K562 (cell line): ENCODE data around the gene TMEM63A. TPM values are rescaled to one million over a fixed set of nuclear protein-coding genes. Genes with fewer than 3 reads are reported as not detected.
"Not testable (repeated sequence)": the region's sequence is repeated elsewhere in the genome, so short reads cannot be mapped to it uniquely, and the experiment has no call there.

ENCODE experiments used
- ATAC-seq: fragments of 200-7000 bp; cut with Tn5 transposase; 3 replicates; pipeline ENCODE4 v1.9.1; 2020; ENCODE audit warnings: moderate library complexity
- BruUV-seq: library from RNA; stranded (reverse); fragments of 400-500 nt; replicated peaks from 2 replicates; lab custom pipeline; 2021; lab: Mats Ljungman, UMichigan
- CTCF ChIA-PET: fragments of 300-600 bp; formaldehyde crosslinking; extraction: SDS; loops from one replicate; lab custom pipeline; 2021; ENCODE audit warnings: low intra/inter-chr PET ratio; lab: Yijun Ruan, JAX
- POLR2A ChIA-PET: fragments of 300-600, 350-650 bp; sonication (Branson Sonifier 250); formaldehyde crosslinking; extraction: SDS; loops from one replicate; lab custom pipeline; 2021; ENCODE audit warnings: antibody characterized with exemption, inconsistent platforms; lab: Yijun Ruan, JAX
- DNase-seq, 4 experiments: peaks; one replicate each; pipeline versions ENCODE4 v3.0.0 to v3.0.0-alpha.2; 2011 to 2018; ENCODE audit warnings: low spot score in 3 of 4, mixed read lengths in 3 of 4; ENCODE audit errors: extremely low read depth in 1 of 4
- FAIRE-seq: peaks from 2 replicates; lab custom pipeline; 2011; peaks lifted over from hg19 to GRCh38; lab: Jason Lieb, UNC
- H2AFZ ChIP-seq: 2 replicates; pipeline ENCODE4 v1.6.0; 2011; ENCODE audit warnings: low read depth, low read length, control low read depth, inconsistent platforms
- H3K27ac ChIP-seq: fragments of 200-600 bp; 3 replicates; pipeline ENCODE4 v1.8.0; 2011; ENCODE audit warnings: low read depth, mild to moderate bottlenecking, control low read depth, inconsistent platforms, low read length, moderate library complexity, mixed read lengths; ENCODE audit errors: extremely low read depth
- H3K27me3 ChIP-seq, 2 experiments: fragments of 300-600 bp in 1 of 2; 2 replicates in 1 of 2; 3 replicates in 1 of 2; pipeline versions ENCODE4 v1.6.0 to v1.8.0; 2011; ENCODE audit warnings: inconsistent platforms in 2 of 2, low read length in 2 of 2, mild to moderate bottlenecking in 1 of 2, mixed read lengths in 1 of 2, moderate library complexity in 1 of 2; ENCODE audit not compliant: control insufficient read depth in 2 of 2, insufficient read depth in 2 of 2
- H3K36me3 ChIP-seq: fragments of 300-600 bp; 3 replicates; pipeline ENCODE4 v1.8.0; 2011; ENCODE audit warnings: mild to moderate bottlenecking, low read length, inconsistent platforms; ENCODE audit not compliant: control insufficient read depth, insufficient read depth
- H3K4me1 ChIP-seq, 2 experiments: fragments of 200-600 bp in 1 of 2; replicated peaks in 1 of 2; 2 replicates in 1 of 2; 3 replicates in 1 of 2; pipeline versions ENCODE4 v1.5.1 to v1.8.0; 2011; ENCODE audit warnings: inconsistent platforms in 2 of 2, low read length in 2 of 2, mild to moderate bottlenecking in 1 of 2, mixed read lengths in 1 of 2, moderate library complexity in 1 of 2; ENCODE audit not compliant: control insufficient read depth in 2 of 2, insufficient read depth in 2 of 2
- H3K4me2 ChIP-seq: 2 replicates; pipeline ENCODE4 v1.6.1; 2011; ENCODE audit warnings: low read length, control low read depth, inconsistent platforms, mixed read lengths; ENCODE audit not compliant: insufficient read depth
- H3K4me3 ChIP-seq: fragments of 200-600 bp; sonication (generic), shearing (Covaris generic); 2 replicates; pipeline ENCODE4 v1.5.1; 2016; ENCODE audit warnings: control low read depth, inconsistent platforms
- H3K79me2 ChIP-seq: fragments of 200-600 bp; 3 replicates; pipeline ENCODE4 v1.8.0; 2011; ENCODE audit warnings: low read length, inconsistent platforms; ENCODE audit not compliant: control insufficient read depth, insufficient read depth
- H3K9ac ChIP-seq, 2 experiments: 2 replicates each; pipeline versions ENCODE4 v1.6.0 to v1.6.1; 2011; ENCODE audit warnings: low read depth in 2 of 2, low read length in 2 of 2, control low read depth in 1 of 2, inconsistent platforms in 1 of 2, mild to moderate bottlenecking in 1 of 2, mixed read lengths in 1 of 2; ENCODE audit not compliant: insufficient read depth in 1 of 2
- H3K9me1 ChIP-seq: one replicate; pipeline ENCODE4 v1.6.0; 2011; ENCODE audit warnings: inconsistent platforms, mild to moderate bottlenecking, low read length, moderate library complexity; ENCODE audit not compliant: control insufficient read depth, insufficient read depth
- H3K9me3 ChIP-seq: replicated peaks from 2 replicates; pipeline ENCODE4 v1.5.1; 2011; ENCODE audit warnings: low read depth, low read length, inconsistent platforms; ENCODE audit not compliant: control insufficient read depth, insufficient read depth
- H4K20me1 ChIP-seq: replicated peaks from 2 replicates; pipeline ENCODE4 v1.6.1; 2011; ENCODE audit warnings: low read length, inconsistent platforms, mixed read lengths; ENCODE audit not compliant: control insufficient read depth, insufficient read depth
- CHD2 ChIP-seq: IDR thresholded peaks from 2 replicates; pipeline ENCODE4 v1.6.1; 2011; ENCODE audit warnings: low read depth, low read length
- MEIS2 ChIP-seq: fragments of 450-650 bp; IDR thresholded peaks from 2 replicates; pipeline ENCODE4 v1.6.1; 2014; ENCODE audit warnings: mild to moderate bottlenecking; ENCODE audit not compliant: partially characterized antibody
- ZNF696 ChIP-seq: fragments of 250-450 bp; sonication (Bioruptor Pico); conservative IDR thresholded peaks from 2 replicates; pipeline ENCODE4 v1.4.0; 2020; ENCODE audit warnings: mild to moderate bottlenecking, moderate library complexity
- WGBS: fragments of 100-300 bp; shearing (Covaris generic); methylation state at CpG from one replicate; pipeline ENCODE4 v1.1.6; 2016; ENCODE audit warnings: low coverage, mixed read lengths; ENCODE audit not compliant: insufficient coverage; ENCODE audit errors: missing lambda C conversion rate; 5-methylcytosine and 5-hydroxymethylcytosine counted together
- in situ Hi-C: fragments of 300-500 bp; cut with MboI; formaldehyde crosslinking; loops from 4 replicates; pipeline ENCODE4 v1.15.0; 2018; ENCODE audit warnings: inconsistent platforms, mixed read lengths
- intact Hi-C: fragments of 100-400 bp; cut with micrococcal nuclease; formaldehyde crosslinking; loops from 2 replicates; pipeline ENCODE4 v1.14.2; 2022
- polyA plus RNA-seq, 8 experiments: library from polyadenylated mRNA; depleted of rRNA in 4 of 8; stranded (reverse) in 5 of 8; unstranded in 3 of 8; fragments of >200 nt; fragmentation: Nextera tagmentation in 2 of 8; fragmentation: Illumina TruSeq in 1 of 8; extraction: Ambion mirVana in 2 of 8; extraction: Trizol in 1 of 8; gene quantifications; 2 replicates each; pipeline versions ENCODE4 v1.2.1 to v1.2.3, GENCODE V29; 2011 to 2014; ENCODE audit warnings: inconsistent platforms in 1 of 8, missing spikeins in 1 of 8
- total RNA-seq, 7 experiments: library from RNA; depleted of rRNA in 6 of 7; stranded (reverse); fragments of >200 nt in 6 of 7; fragmentation: Illumina TruSeq in 2 of 7; extraction: Trizol in 2 of 7; gene quantifications; 2 replicates each; pipeline versions ENCODE4 v1.2.1 to v1.2.3, GENCODE V29; 2011 to 2021; ENCODE audit warnings: low replicate concordance in 1 of 7
- TF ChIP-seq, protein P1 (sequence below): fragments of 450-650 bp; IDR thresholded peaks from 2 replicates; pipeline ENCODE4 v1.6.1; 2018; ENCODE audit not compliant: partially characterized antibody
- TF ChIP-seq, protein P2 (sequence below): fragments of 450-650 bp; formaldehyde crosslinking; IDR thresholded peaks from 2 replicates; pipeline ENCODE4 v1.4.0; 2022; ENCODE audit warnings: missing genetic modification characterization
- TF ChIP-seq, protein P3 (sequence below): fragments of 450-650 bp; conservative IDR thresholded peaks from 2 replicates; pipeline ENCODE4 v1.6.1; 2016; ENCODE audit warnings: missing genetic modification characterization, low read depth, mild to moderate bottlenecking, control low read depth, missing compliant biosample characterization

Gene TMEM63A
- total and polyA plus RNA-seq, 9 of the 15 experiments (the other 6 are each of a cell fraction or from before 2014, with no cell fraction given) = 2.0 to 54.6 (median 17.5) TPM

DNA sequence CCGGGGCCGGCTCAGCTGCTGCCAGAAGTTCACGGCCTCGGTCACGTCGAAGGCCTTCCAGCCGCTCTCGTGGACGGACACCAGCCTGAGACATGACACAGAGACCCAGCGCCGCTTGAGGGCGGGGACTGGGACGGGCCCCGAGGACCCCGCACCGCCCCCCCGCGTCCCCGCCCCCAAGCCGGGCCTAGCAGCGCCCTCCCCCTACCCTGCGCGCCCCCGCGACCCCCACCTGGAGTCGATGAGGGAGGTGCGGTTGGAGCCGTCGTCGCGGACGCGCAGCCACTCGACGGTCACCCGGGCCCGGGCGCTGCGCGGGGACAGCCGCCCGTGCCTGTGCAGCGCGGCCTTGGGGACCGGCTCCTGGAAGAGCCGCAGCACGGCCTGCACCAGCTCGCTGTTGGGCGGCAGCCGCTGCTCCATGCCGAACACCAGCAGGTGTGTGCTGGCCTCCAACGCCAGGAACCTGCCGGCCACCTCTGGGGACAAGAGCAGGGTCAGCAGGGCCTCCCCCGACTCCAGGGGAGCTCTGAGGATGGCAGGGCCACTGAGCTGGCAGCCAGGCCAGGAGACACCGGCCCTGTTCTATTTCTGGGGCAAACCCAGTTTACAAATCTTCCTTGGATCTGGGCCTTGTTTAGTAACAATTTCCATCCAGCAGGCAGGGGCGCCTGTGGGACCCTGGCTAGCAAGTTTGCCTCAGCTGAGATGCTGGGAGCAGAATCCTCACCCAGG, 5.5 kb upstream of the TMEM63A start:
- FAIRE-seq, H3K4me2 ChIP-seq, H4K20me1 ChIP-seq, DNase-seq, H3K36me3 ChIP-seq, H3K27ac ChIP-seq, H3K9ac ChIP-seq, H2AFZ ChIP-seq, BruUV-seq, POLR2A ChIA-PET, H3K79me2 ChIP-seq, H3K9me1 ChIP-seq, in situ Hi-C loops, CTCF ChIA-PET, H3K9me3 ChIP-seq, H3K4me3 ChIP-seq, ATAC-seq, intact Hi-C loops, H3K27me3 ChIP-seq: not testable (repeated sequence)
- WGBS = 67% methylated on average over 4 of the region's 56 CpGs
- peaks cover 0 to 40% of the 10 kb centered on the region in 2 experiments; a peak in 3 of 5 replicates for H3K4me1 ChIP-seq

DNA sequence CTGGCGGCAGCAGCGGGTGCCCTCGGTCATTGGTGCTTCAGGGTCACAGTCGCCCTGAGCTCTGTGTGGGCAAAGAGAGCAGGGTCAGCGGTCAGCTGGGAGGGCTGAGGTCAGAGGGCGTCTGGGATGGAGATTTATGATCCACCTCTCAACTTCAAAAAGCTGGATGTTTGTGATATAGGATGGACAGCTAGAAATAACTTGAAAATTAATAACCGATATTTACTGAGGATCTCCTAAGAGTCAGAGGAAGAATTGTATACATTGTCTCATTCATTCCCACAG, 4.8 kb upstream of the TMEM63A start:
- ChIA-PET POLR2A (interaction anchor here (0.7 kb wide), 1 partner anchor 388 kb away, joined by 3 read pairs; no protein-coding TSS in a partner anchor), CTCF (no interaction called here)

More for the DNA sequence above, 4.8 kb upstream of the TMEM63A start:
- Histone ChIP-seq H3K9me3 (no peaks in the 10 kb centered on the region), H3K27me3 (no peaks in the 10 kb centered on the region), H2AFZ (no peak overlapping the region), H3K9me1 (peaks cover 3% of the 10 kb centered on the region), H3K36me3 (no peaks in the 10 kb centered on the region), H3K4me2 (no peak overlapping the region), H3K4me3 (no peak overlapping the region), H4K20me1 (no peaks in the 10 kb centered on the region), H3K4me1 (peaks cover 0 to 47% of the 10 kb centered on the region in 2 experiments; a peak in 3 of 5 replicates), H3K9ac (no peak overlapping the region), H3K79me2 (peaks cover 12% of the 10 kb centered on the region), H3K27ac (no peak overlapping the region)
- TF ChIP-seq, protein P1, sequence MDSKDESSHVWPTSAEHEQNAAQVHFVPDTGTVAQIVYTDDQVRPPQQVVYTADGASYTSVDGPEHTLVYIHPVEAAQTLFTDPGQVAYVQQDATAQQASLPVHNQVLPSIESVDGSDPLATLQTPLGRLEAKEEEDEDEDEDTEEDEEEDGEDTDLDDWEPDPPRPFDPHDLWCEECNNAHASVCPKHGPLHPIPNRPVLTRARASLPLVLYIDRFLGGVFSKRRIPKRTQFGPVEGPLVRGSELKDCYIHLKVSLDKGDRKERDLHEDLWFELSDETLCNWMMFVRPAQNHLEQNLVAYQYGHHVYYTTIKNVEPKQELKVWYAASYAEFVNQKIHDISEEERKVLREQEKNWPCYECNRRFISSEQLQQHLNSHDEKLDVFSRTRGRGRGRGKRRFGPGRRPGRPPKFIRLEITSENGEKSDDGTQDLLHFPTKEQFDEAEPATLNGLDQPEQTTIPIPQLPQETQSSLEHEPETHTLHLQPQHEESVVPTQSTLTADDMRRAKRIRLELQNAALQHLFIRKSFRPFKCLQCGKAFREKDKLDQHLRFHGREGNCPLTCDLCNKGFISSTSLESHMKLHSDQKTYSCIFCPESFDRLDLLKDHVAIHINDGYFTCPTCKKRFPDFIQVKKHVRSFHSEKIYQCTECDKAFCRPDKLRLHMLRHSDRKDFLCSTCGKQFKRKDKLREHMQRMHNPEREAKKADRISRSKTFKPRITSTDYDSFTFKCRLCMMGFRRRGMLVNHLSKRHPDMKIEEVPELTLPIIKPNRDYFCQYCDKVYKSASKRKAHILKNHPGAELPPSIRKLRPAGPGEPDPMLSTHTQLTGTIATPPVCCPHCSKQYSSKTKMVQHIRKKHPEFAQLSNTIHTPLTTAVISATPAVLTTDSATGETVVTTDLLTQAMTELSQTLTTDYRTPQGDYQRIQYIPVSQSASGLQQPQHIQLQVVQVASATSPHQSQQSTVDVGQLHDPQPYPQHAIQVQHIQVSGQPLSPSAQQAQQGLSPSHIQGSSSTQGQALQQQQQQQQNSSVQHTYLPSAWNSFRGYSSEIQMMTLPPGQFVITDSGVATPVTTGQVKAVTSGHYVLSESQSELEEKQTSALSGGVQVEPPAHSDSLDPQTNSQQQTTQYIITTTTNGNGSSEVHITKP = no peak
- peak; percentile 7 for TF ChIP-seq MEIS2
- TF ChIP-seq, protein P2, sequence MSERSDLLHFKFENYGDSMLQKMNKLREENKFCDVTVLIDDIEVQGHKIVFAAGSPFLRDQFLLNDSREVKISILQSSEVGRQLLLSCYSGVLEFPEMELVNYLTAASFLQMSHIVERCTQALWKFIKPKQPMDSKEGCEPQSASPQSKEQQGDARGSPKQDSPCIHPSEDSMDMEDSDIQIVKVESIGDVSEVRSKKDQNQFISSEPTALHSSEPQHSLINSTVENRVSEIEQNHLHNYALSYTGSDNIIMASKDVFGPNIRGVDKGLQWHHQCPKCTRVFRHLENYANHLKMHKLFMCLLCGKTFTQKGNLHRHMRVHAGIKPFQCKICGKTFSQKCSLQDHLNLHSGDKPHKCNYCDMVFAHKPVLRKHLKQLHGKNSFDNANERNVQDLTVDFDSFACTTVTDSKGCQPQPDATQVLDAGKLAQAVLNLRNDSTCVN (CRISPR knock-in tag) = no peak
- TF ChIP-seq, protein P3, sequence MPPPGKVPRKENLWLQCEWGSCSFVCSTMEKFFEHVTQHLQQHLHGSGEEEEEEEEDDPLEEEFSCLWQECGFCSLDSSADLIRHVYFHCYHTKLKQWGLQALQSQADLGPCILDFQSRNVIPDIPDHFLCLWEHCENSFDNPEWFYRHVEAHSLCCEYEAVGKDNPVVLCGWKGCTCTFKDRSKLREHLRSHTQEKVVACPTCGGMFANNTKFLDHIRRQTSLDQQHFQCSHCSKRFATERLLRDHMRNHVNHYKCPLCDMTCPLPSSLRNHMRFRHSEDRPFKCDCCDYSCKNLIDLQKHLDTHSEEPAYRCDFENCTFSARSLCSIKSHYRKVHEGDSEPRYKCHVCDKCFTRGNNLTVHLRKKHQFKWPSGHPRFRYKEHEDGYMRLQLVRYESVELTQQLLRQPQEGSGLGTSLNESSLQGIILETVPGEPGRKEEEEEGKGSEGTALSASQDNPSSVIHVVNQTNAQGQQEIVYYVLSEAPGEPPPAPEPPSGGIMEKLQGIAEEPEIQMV = no peak
- TF ChIP-seq CHD2 = no peak
- no peak for TF ChIP-seq ZNF696 (CRISPR knock-in tag)
- 63% methylated on average over 7 of the region's 7 CpGs for WGBS
- in situ Hi-C loops (no loop called here), intact Hi-C loops (no loop called here)
- ATAC-seq (no peak), FAIRE-seq (no peak), DNase-seq (no peak)
- no TSS peak for BruUV-seq
